Loucy (cell line): ENCODE results near the gene KPNA6.
"Not testable (repeated sequence)": the region's sequence is repeated elsewhere in the genome, so short reads cannot be mapped to it uniquely, and the experiment has no call there.

Experiments
- H2AFZ ChIP-seq: fragments of 200-600 bp; sonication (generic); 2 replicates; pipeline ENCODE4 v1.6.0; 2016; ENCODE audit warnings: antibody characterized with exemption, mild to moderate bottlenecking, low read length, moderate library complexity
- H3F3A ChIP-seq: fragments of 200-600 bp; 2 replicates; pipeline ENCODE4 v1.6.0; 2016; ENCODE audit warnings: antibody characterized with exemption, low read depth, mild to moderate bottlenecking
- H3K27me3 ChIP-seq: fragments of 200-600 bp; sonication (generic); 2 replicates; pipeline ENCODE4 v1.6.1; 2014; ENCODE audit warnings: low read length, mild to moderate bottlenecking; ENCODE audit not compliant: insufficient read depth, poor library complexity, severe bottlenecking
- H3K36me3 ChIP-seq: fragments of 200-600 bp; sonication (generic); 2 replicates; pipeline ENCODE4 v1.6.1; 2016; ENCODE audit warnings: low read length; ENCODE audit not compliant: insufficient read depth
- H3K4me1 ChIP-seq: fragments of 200-600 bp; sonication (generic); 2 replicates; pipeline ENCODE4 v1.5.1; 2014; ENCODE audit warnings: low read length, mild to moderate bottlenecking; ENCODE audit not compliant: insufficient read depth, poor library complexity, severe bottlenecking
- H3K4me2 ChIP-seq: fragments of 200-600 bp; sonication (generic); 2 replicates; pipeline ENCODE4 v1.6.0; 2014; ENCODE audit warnings: antibody characterized with exemption, low read length, low read depth, mild to moderate bottlenecking; ENCODE audit not compliant: poor library complexity, severe bottlenecking
- H3K4me3 ChIP-seq: fragments of 200-600 bp; sonication (generic); 2 replicates; pipeline ENCODE4 v1.5.1; 2014; ENCODE audit warnings: low read length, mild to moderate bottlenecking, mixed read lengths; ENCODE audit not compliant: poor library complexity, severe bottlenecking
- H3K79me2 ChIP-seq: fragments of 200-600 bp; sonication (generic); 2 replicates; pipeline ENCODE4 v1.6.1; 2014; ENCODE audit warnings: low read length; ENCODE audit not compliant: insufficient read depth
- H3K9ac ChIP-seq: fragments of 200-600 bp; sonication (generic); 2 replicates; pipeline ENCODE4 v1.6.0; 2014; ENCODE audit warnings: mild to moderate bottlenecking, low read depth, low read length, moderate library complexity; ENCODE audit not compliant: poor library complexity, severe bottlenecking
- H3K9me2 ChIP-seq: fragments of 200-600 bp; sonication (generic); replicated peaks from 2 replicates; pipeline ENCODE4 v1.6.1; 2016; ENCODE audit warnings: low read depth, low read length, mixed read lengths
- H3K9me3 ChIP-seq: fragments of 200-600 bp; sonication (generic); 2 replicates; pipeline ENCODE4 v1.6.1; 2014; ENCODE audit warnings: mild to moderate bottlenecking, antibody characterized with exemption, low read length, low read depth; ENCODE audit not compliant: insufficient read depth
- H4K20me1 ChIP-seq: fragments of 200-600 bp; sonication (generic); 2 replicates; pipeline ENCODE4 v1.6.0; 2014; ENCODE audit warnings: antibody characterized with exemption, low read length, mild to moderate bottlenecking; ENCODE audit not compliant: insufficient read depth, poor library complexity, severe bottlenecking
- EZH2phosphoT487 ChIP-seq: fragments of 200-600 bp; IDR thresholded peaks from 2 replicates; pipeline ENCODE4 v1.6.1; 2018; ENCODE audit warnings: antibody characterized with exemption, mild to moderate bottlenecking, moderate library complexity, borderline replicate concordance
- TF ChIP-seq, protein P1 (sequence below): fragments of 200-600 bp; sonication (generic); conservative IDR thresholded peaks from 2 replicates; pipeline ENCODE4 v1.5.1; 2014; ENCODE audit warnings: mild to moderate bottlenecking, antibody characterized with exemption, low read length

The KPNA6 gene

GRCh38 chr1:32116531-32116930 lies 8.7 kb downstream of the KPNA6 start:
- H3K9me3 ChIP-seq: no peaks in the 10 kb centered on the region
- H3K27me3 ChIP-seq: no peaks in the 10 kb centered on the region
- TF ChIP-seq, protein P1, sequence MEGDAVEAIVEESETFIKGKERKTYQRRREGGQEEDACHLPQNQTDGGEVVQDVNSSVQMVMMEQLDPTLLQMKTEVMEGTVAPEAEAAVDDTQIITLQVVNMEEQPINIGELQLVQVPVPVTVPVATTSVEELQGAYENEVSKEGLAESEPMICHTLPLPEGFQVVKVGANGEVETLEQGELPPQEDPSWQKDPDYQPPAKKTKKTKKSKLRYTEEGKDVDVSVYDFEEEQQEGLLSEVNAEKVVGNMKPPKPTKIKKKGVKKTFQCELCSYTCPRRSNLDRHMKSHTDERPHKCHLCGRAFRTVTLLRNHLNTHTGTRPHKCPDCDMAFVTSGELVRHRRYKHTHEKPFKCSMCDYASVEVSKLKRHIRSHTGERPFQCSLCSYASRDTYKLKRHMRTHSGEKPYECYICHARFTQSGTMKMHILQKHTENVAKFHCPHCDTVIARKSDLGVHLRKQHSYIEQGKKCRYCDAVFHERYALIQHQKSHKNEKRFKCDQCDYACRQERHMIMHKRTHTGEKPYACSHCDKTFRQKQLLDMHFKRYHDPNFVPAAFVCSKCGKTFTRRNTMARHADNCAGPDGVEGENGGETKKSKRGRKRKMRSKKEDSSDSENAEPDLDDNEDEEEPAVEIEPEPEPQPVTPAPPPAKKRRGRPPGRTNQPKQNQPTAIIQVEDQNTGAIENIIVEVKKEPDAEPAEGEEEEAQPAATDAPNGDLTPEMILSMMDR: no peak
- no peak for TF ChIP-seq EZH2phosphoT487
- no peaks in the 10 kb centered on the region for H3F3A ChIP-seq
- H3K4me2 ChIP-seq: no peak overlapping the region
- H2AFZ ChIP-seq: no peak overlapping the region
- H3K4me1 ChIP-seq: peaks cover 5% of the 10 kb centered on the region
- H3K9me2 ChIP-seq: no peaks in the 10 kb centered on the region
- no peak overlapping the region for H3K4me3 ChIP-seq
- peaks cover 89% of the 10 kb centered on the region for H3K79me2 ChIP-seq
- peaks cover 35% of the 10 kb centered on the region for H4K20me1 ChIP-seq
- no peaks in the 10 kb centered on the region for H3K36me3 ChIP-seq
- H3K9ac ChIP-seq: no peak overlapping the region

DNA sequence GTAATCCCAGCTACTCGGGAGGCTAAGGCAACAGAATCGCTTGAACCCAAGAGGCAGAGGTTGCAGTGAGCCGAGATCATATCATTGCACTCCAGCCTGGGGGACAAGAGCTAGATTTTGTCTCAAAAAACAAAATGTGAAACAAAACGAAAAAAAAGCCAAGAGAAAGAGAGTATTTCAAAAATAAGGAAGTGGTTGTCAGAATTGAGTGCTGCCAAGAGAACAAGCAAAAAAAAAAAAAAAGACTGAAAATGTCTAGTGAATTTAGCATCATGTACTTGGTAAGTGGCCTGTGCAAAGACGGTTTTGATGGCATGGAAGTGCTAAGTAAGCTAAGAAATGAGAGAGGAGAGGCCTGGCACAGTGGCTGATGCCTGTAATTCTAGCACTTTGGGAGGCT lies 14.3 kb downstream of the KPNA6 start:
- Histone ChIP-seq H2AFZ (no peak overlapping the region), H3K27me3 (no peaks in the 10 kb centered on the region), H3K36me3 (no peaks in the 10 kb centered on the region), H3K4me2 (no peak overlapping the region), H3K79me2 (peaks cover 83% of the 10 kb centered on the region), H3K9ac (no peak overlapping the region), H3F3A (no peaks in the 10 kb centered on the region), H3K9me2 (no peaks in the 10 kb centered on the region), H3K4me1 (no peaks in the 10 kb centered on the region), H3K9me3 (no peaks in the 10 kb centered on the region), H4K20me1 (peaks cover 23% of the 10 kb centered on the region), H3K4me3 (no peak overlapping the region)
- no peak for TF ChIP-seq EZH2phosphoT487
- TF ChIP-seq, protein P1: no peak

DNA sequence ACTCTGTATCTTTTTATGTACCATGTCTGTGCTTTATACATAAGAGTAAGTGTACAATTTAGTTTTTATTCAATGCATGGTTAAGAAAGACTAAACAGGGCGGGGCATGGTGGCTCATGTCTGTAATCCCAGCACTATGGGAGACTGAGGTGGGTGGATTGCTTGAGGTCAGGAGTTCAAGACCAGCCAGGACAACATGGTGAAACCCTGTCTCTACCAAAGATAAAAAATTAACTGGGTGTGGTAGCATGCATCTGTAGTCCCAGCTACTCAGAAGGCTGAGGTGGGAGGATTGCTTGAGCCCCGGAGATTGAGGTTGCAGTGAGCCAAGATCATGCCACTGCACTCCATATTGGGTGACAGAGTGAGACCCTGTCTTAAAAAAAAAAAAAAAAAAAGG lies 15.5 kb downstream of the KPNA6 start:
- not testable (repeated sequence) for H3K36me3 ChIP-seq, H2AFZ ChIP-seq, H3F3A ChIP-seq, H3K9me2 ChIP-seq, H3K9ac ChIP-seq, H3K27me3 ChIP-seq, H3K4me3 ChIP-seq, H3K4me2 ChIP-seq, H3K9me3 ChIP-seq, H3K4me1 ChIP-seq
- Histone ChIP-seq H3K79me2 (peaks cover 82% of the 10 kb centered on the region), H4K20me1 (peaks cover 25% of the 10 kb centered on the region)

DNA sequence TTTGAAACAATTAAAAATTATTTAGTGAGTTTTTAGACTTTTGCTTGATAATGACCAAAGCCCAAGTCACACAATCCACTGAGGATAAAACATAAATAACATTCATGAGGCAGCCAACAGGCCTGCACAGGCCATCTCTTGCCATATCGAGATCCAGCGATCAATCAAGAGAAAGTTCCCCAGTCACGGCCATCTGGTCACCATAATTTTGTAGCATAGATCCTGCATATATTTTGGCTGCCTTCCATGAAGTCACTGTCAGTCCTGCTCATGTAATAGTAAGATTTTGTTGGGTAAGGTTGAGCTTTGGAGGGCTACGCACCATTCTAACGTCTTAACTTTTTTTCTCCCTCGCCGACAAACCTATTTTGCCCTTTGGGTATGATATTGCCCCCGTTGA lies 17.5 kb downstream of the KPNA6 start:
- no peaks in the 10 kb centered on the region for H3K27me3 ChIP-seq
- no peak overlapping the region for H3K9ac ChIP-seq
- H3K36me3 ChIP-seq: no peaks in the 10 kb centered on the region
- TF ChIP-seq, protein P1: no peak
- no peak for TF ChIP-seq EZH2phosphoT487
- H3K9me3 ChIP-seq: no peaks in the 10 kb centered on the region
- no peak overlapping the region for H2AFZ ChIP-seq
- no peaks in the 10 kb centered on the region for H3F3A ChIP-seq
- H4K20me1 ChIP-seq: peaks cover 24% of the 10 kb centered on the region
- H3K9me2 ChIP-seq: no peaks in the 10 kb centered on the region
- peaks cover 87% of the 10 kb centered on the region for H3K79me2 ChIP-seq
- no peak overlapping the region for H3K4me3 ChIP-seq
- peaks cover 4% of the 10 kb centered on the region for H3K4me1 ChIP-seq
- H3K4me2 ChIP-seq: no peak overlapping the region
